OCI-M1 (cell line): ENCODE measurements around the gene CAPRIN2.

Experiments used
- DNase-seq: peaks from one replicate; lab custom pipeline; 2025; lab: John Stamatoyannopoulos, UW

Gene CAPRIN2

GRCh38 chr12:30761730-30762129 lies 7.0 kb upstream of the CAPRIN2 start:
- DNase-seq = no peak

GRCh38 chr12:30757316-30757715 lies 2.6 kb upstream of the CAPRIN2 start:
- DNase-seq = peak; percentile 91

GRCh38 chr12:30756074-30756473 lies 1.3 kb upstream of the CAPRIN2 start:
- DNase-seq = no peak

- no peak for DNase-seq
Observed at GRCh38 chr12:30755395-30755762, 628 bp upstream of the CAPRIN2 start.

- no peak for DNase-seq
Observed at GRCh38 chr12:30754383-30754749, 385 bp downstream of the CAPRIN2 start.

GRCh38 chr12:30753751-30754382 lies 884 bp downstream of the CAPRIN2 start:
- DNase-seq = peak; percentile 73

- DNase-seq = peak; percentile 84
Observed at GRCh38 chr12:30753233-30753632, 1.5 kb downstream of the CAPRIN2 start.

- no peak for DNase-seq
Observed at GRCh38 chr12:30752255-30752654, 2.5 kb downstream of the CAPRIN2 start.

- no peak for DNase-seq
Observed at GRCh38 chr12:30748147-30748546, 6.6 kb downstream of the CAPRIN2 start.

GRCh38 chr12:30746190-30746589 lies 8.6 kb downstream of the CAPRIN2 start:
- DNase-seq = no peak

- DNase-seq = no peak
Observed at GRCh38 chr12:30744321-30744720, 10.4 kb downstream of the CAPRIN2 start.

- DNase-seq = no peak
Observed at GRCh38 chr12:30740274-30740673, 14.5 kb downstream of the CAPRIN2 start.

GRCh38 chr12:30739020-30739419 lies 15.7 kb downstream of the CAPRIN2 start:
- no peak for DNase-seq

GRCh38 chr12:30732954-30733637 lies 21.7 kb downstream of the CAPRIN2 start:
- no peak for DNase-seq

GRCh38 chr12:30730011-30730410 lies 24.7 kb downstream of the CAPRIN2 start:
- DNase-seq = no peak

GRCh38 chr12:30729547-30729946 lies 25.2 kb downstream of the CAPRIN2 start:
- no peak for DNase-seq

GRCh38 chr12:30726647-30727046 lies 28.1 kb downstream of the CAPRIN2 start:
- no peak for DNase-seq

GRCh38 chr12:30725739-30726138 lies 29.0 kb downstream of the CAPRIN2 start:
- DNase-seq = no peak

GRCh38 chr12:30719060-30719459 lies 35.7 kb downstream of the CAPRIN2 start:
- no peak for DNase-seq

GRCh38 chr12:30707613-30708342 lies 47.0 kb downstream of the CAPRIN2 start:
- no peak for DNase-seq

- no peak for DNase-seq
Observed at GRCh38 chr12:30706476-30706875, 48.3 kb downstream of the CAPRIN2 start.

GRCh38 chr12:30701056-30701455 lies 53.7 kb downstream of the CAPRIN2 start:
- DNase-seq = no peak

GRCh38 chr12:30700216-30700900 lies 54.4 kb downstream of the CAPRIN2 start:
- DNase-seq = no peak
